ENCODE data around the gene BAHCC1. TPM values are rescaled to one million over a fixed set of nuclear protein-coding genes. Genes with fewer than 3 reads are reported as not detected.

The BAHCC1 gene
- total and polyA plus RNA-seq, 8 donors, result 4.9 to 56.2 (median 9.4) TPM

GRCh38 chr17:81391293-81391935 lies 3.8 kb upstream of the BAHCC1 start:
- intact Hi-C loops (cut with DNase I; ENCODE audit: low total_unique reads), result no loop called here
- Histone ChIP-seq H3K36me3 (no peaks in the 10 kb centered on the region), H3K27me3 (peaks cover 0 to 56% (median 14%) of the 10 kb centered on the region in 3 donors), H3K27ac (peak overlapping the region; percentile 89 to 99 (median 99)), H3K4me1 (peaks cover 51 to 76% (median 70%) of the 10 kb centered on the region in 4 donors), H3K4me3 (peak overlapping the region in 3 of 4 donors; percentile 78 to 84 (median 82)), H3K9me3 (no peaks in the 10 kb centered on the region)
- TF ChIP-seq POLR2A (IDR thresholded peaks at IDR 0.05) (no peak), CTCF (IDR thresholded peaks at IDR 0.05) (no peak), POLR2AphosphoS5 (IDR thresholded peaks at IDR 0.05) (peak in 1 of 3 donors; percentile 18), EP300 (IDR thresholded peaks at IDR 0.05) (no peak)
- 44 to 65% (median 51%) methylated on average over 8 to 10 of the region's 10 CpGs for WGBS, 5 donors
- no peak for DNase-seq

- Histone ChIP-seq H3K36me3 (no peaks in the 10 kb centered on the region), H3K4me3 (peak overlapping the region; percentile 71 to 84 (median 80)), H3K4me1 (peaks cover 49 to 78% (median 65%) of the 10 kb centered on the region in 4 donors), H3K9me3 (no peaks in the 10 kb centered on the region), H3K27ac (peak overlapping the region; percentile 89 to 99 (median 99)), H3K27me3 (peaks cover 0 to 56% (median 17%) of the 10 kb centered on the region in 3 donors)
- intact Hi-C loops (cut with DNase I; ENCODE audit: low total_unique reads), result no loop called here
- 14 to 19% (median 17%) methylated on average over 34 of the region's 34 CpGs for WGBS, 5 donors
- no peak for TF ChIP-seq EP300 (IDR thresholded peaks at IDR 0.05)
- TF ChIP-seq CTCF (IDR thresholded peaks at IDR 0.05), result no peak
- TF ChIP-seq POLR2AphosphoS5 (IDR thresholded peaks at IDR 0.05), result peak; percentile 15 to 72 (median 61)
- no peak for TF ChIP-seq POLR2A (IDR thresholded peaks at IDR 0.05)
- DNase-seq, result no peak
Observed at GRCh38 chr17:81391936-81392908, 3.0 kb upstream of the BAHCC1 start.

GRCh38 chr17:81392909-81393654 lies 2.2 kb upstream of the BAHCC1 start:
- no peak for DNase-seq
- 1% methylated on average over 41 to 93 of the region's 93 CpGs for WGBS, 5 donors
- peak overlapping the region; percentile 89 to 99 (median 99) for H3K27ac ChIP-seq

GRCh38 chr17:81393684-81394376 lies 1.4 kb upstream of the BAHCC1 start:
- DNase-seq, result peak; percentile 100
- intact Hi-C loops (cut with DNase I; ENCODE audit: low total_unique reads), result no loop called here
- no peaks in the 10 kb centered on the region for H3K9me3 ChIP-seq
- peaks cover 35 to 75% (median 65%) of the 10 kb centered on the region in 4 donors for H3K4me1 ChIP-seq
- peaks cover 0 to 54% (median 21%) of the 10 kb centered on the region in 3 donors for H3K27me3 ChIP-seq
- H3K4me3 ChIP-seq, result peak overlapping the region; percentile 71 to 84 (median 80)
- H3K27ac ChIP-seq, result peak overlapping the region; percentile 89 to 99 (median 99)
- 0 to 1% (median 0%) methylated on average over 35 to 63 of the region's 63 CpGs for WGBS, 5 donors
- H3K36me3 ChIP-seq, result no peaks in the 10 kb centered on the region
- TF ChIP-seq CTCF (IDR thresholded peaks at IDR 0.05) (no peak), POLR2A (IDR thresholded peaks at IDR 0.05) (no peak), EP300 (IDR thresholded peaks at IDR 0.05) (no peak), POLR2AphosphoS5 (IDR thresholded peaks at IDR 0.05) (peak; percentile 94 to 98 (median 97))

More at GRCh38 chr17:81392909-81393654, 2.2 kb upstream of the BAHCC1 start:
- Histone ChIP-seq H3K27me3 (peaks cover 0 to 54% (median 21%) of the 10 kb centered on the region in 3 donors), H3K4me3 (peak overlapping the region; percentile 71 to 84 (median 80)), H3K9me3 (no peaks in the 10 kb centered on the region), H3K4me1 (peaks cover 43 to 75% (median 67%) of the 10 kb centered on the region in 4 donors), H3K36me3 (no peaks in the 10 kb centered on the region)
- intact Hi-C loops (cut with DNase I; ENCODE audit: low total_unique reads), result no loop called here
- TF ChIP-seq POLR2AphosphoS5 (IDR thresholded peaks at IDR 0.05) (peak in 1 of 3 donors; percentile 5), EP300 (IDR thresholded peaks at IDR 0.05) (no peak)
